Osteoblast (primary cell): ENCODE measurements around the gene TTLL13. TPM values are rescaled to one million over a fixed set of nuclear protein-coding genes. Genes with fewer than 3 reads are reported as not detected.

Experiments
- DNase-seq: peaks from one replicate; pipeline ENCODE4 v3.0.0; 2011; ENCODE audit warnings: low spot score, mixed read lengths; ENCODE audit not compliant: insufficient read length; ENCODE audit errors: missing footprints
- H2AFZ ChIP-seq: 2 replicates; pipeline ENCODE4 v1.6.0; 2011; ENCODE audit warnings: mild to moderate bottlenecking, low read length
- H3K27ac ChIP-seq: 2 replicates; pipeline ENCODE4 v1.5.1; 2011; ENCODE audit warnings: mild to moderate bottlenecking, low read depth, low read length, moderate library complexity
- H3K27me3 ChIP-seq: 2 replicates; pipeline ENCODE4 v1.6.0; 2012; ENCODE audit warnings: mild to moderate bottlenecking, control low read depth, inconsistent platforms, low read length, moderate library complexity; ENCODE audit not compliant: insufficient read depth
- H3K36me3 ChIP-seq: 2 replicates; pipeline ENCODE4 v1.5.1; 2011; ENCODE audit warnings: mild to moderate bottlenecking, low read length, control low read depth, moderate library complexity; ENCODE audit not compliant: insufficient read depth
- H3K4me1 ChIP-seq: 2 replicates; pipeline ENCODE4 v1.5.1; 2011; ENCODE audit warnings: mild to moderate bottlenecking, low read length, control low read depth, moderate library complexity; ENCODE audit not compliant: insufficient read depth
- H3K4me2 ChIP-seq: 2 replicates; pipeline ENCODE4 v1.6.0; 2011; ENCODE audit warnings: mild to moderate bottlenecking, low read length; ENCODE audit not compliant: insufficient read depth
- H3K4me3 ChIP-seq: fragments of 200-600 bp; sonication (generic); 3 replicates; pipeline ENCODE4 v1.5.1; 2012; ENCODE audit warnings: mild to moderate bottlenecking, low read length, inconsistent platforms; ENCODE audit not compliant: insufficient read depth
- H3K79me2 ChIP-seq: 2 replicates; pipeline ENCODE4 v1.6.0; 2012; ENCODE audit warnings: mild to moderate bottlenecking, low read length, control low read depth, inconsistent platforms; ENCODE audit not compliant: insufficient read depth
- H3K9me3 ChIP-seq: 2 replicates; pipeline ENCODE4 v1.5.1; 2011; ENCODE audit warnings: low read depth, low read length, control low read depth
- H4K20me1 ChIP-seq: 2 replicates; pipeline ENCODE4 v1.6.0; 2012; ENCODE audit warnings: mild to moderate bottlenecking, low read length, control low read depth; ENCODE audit not compliant: insufficient read depth
- total RNA-seq: library from RNA; depleted of rRNA; stranded (reverse); fragments of >200 nt; gene quantifications from 2 replicates; pipeline ENCODE4 v1.2.3, GENCODE V29; 2012
- TF ChIP-seq, protein P1 (sequence below): IDR thresholded peaks from 2 replicates; pipeline ENCODE4 v1.5.1; 2011; ENCODE audit warnings: mild to moderate bottlenecking, low read depth, low read length, moderate library complexity; ENCODE audit errors: extremely low read depth

Gene TTLL13
- total RNA-seq, 1 donor, result under 0.01 TPM

DNA sequence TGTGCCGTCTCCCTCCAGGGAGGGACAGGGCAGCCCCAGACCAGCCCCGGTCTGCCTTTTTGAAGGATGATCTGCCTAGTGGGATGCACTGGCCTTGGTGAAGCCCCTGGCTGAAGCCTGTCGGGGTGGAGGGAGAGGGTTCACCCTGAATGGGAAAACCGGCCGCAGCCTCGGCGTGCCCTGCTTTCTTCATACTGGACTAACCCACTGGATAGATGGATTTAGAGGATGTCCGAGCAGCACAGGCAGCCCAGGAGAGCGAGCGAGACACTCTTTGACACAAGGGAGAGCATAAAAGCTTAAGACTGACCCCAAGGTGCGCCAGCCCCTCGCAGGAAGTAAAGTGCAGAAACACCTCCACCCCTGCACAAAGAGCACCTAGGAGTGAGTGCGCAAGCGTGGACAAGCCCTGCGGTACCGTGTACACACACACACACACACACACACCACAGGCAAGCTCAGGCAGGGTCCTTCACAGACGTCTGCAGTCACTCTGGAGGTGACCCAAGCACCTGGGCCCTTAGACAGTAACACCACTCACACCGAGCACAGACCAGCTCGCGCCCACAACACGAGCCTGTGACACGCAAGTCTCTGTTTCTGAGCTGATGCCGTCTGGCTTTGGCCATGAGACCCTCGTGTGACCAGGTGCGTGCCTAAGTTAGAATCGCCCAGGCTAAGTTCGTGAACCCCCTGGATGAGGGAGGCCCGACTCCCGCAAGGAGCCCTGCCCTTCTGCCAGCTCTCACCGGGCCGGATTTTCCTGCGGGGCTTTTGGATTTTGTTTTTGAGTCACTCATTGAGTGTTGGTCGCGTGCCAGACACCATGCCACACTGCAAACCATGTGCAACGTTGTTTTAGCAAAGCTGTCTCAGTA lies 36.9 kb upstream of the TTLL13 start:
- peak; percentile 46 for DNase-seq
- TF ChIP-seq, protein P1, sequence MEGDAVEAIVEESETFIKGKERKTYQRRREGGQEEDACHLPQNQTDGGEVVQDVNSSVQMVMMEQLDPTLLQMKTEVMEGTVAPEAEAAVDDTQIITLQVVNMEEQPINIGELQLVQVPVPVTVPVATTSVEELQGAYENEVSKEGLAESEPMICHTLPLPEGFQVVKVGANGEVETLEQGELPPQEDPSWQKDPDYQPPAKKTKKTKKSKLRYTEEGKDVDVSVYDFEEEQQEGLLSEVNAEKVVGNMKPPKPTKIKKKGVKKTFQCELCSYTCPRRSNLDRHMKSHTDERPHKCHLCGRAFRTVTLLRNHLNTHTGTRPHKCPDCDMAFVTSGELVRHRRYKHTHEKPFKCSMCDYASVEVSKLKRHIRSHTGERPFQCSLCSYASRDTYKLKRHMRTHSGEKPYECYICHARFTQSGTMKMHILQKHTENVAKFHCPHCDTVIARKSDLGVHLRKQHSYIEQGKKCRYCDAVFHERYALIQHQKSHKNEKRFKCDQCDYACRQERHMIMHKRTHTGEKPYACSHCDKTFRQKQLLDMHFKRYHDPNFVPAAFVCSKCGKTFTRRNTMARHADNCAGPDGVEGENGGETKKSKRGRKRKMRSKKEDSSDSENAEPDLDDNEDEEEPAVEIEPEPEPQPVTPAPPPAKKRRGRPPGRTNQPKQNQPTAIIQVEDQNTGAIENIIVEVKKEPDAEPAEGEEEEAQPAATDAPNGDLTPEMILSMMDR, result no peak
- Histone ChIP-seq H4K20me1 (no peaks in the 10 kb centered on the region), H3K4me3 (no peak overlapping the region), H3K36me3 (no peaks in the 10 kb centered on the region), H3K9me3 (no peaks in the 10 kb centered on the region), H3K27me3 (no peaks in the 10 kb centered on the region), H3K27ac (no peak overlapping the region), H2AFZ (no peak overlapping the region), H3K4me1 (peaks cover 9% of the 10 kb centered on the region), H3K4me2 (no peak overlapping the region), H3K79me2 (no peaks in the 10 kb centered on the region)

DNA sequence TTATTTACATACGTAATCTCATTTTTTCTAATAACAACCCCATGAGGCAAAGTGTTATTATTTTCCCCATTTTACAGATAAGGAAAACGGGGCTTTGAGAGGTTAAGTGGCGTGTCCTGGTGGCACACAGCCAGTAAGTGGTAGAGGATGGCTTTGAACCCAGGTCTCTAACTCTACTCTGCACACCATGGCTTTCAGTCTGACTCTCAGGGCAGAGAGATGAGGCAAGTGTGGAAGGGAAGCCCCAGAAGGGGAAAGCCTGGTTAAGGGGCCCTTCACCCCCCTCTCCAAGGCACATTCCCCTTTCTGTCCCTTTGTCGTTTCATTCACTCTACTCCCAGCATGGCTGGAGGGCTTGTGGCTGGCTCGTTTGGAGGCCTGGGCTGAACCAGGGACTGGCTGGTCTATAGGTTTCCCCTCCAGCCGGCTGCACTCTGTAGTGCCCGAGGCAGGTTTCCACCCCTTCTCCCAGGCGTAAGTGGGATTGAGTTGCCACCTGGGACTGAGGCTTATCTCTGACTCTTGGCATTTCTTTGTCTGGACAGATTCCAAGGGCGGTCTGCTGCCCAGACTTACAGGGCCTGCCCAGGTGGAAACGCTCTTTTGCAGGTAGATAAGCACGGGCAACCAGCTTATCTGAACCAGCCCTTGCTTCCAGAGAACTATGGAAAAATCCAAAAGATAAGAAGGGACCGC lies 36.1 kb upstream of the TTLL13 start:
- DNase-seq, result peak; percentile 26
- H2AFZ ChIP-seq, result no peak overlapping the region
- H3K4me1 ChIP-seq, result peaks cover 9% of the 10 kb centered on the region

DNA sequence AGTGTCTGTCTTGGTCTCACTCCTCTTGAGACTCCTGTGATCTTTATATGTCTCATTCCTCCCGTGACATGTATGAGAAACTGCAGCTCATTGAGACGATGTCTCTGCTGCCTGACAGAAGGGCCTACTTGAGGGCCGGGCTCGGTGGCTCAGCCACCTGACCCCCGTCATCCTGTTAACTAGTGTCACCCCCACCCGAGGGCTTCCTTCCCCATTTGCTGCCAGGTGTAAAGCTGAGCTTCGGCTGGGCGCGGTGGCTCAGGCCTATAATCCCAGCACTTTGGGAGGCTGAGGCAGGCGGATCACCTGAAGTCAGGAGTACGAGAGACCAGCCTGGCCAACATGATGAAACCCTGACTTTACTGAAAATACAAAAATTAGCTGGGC lies 35.5 kb upstream of the TTLL13 start:
- peaks cover 9% of the 10 kb centered on the region for H3K4me1 ChIP-seq
- H3K4me2 ChIP-seq, result no peak overlapping the region
- no peak overlapping the region for H3K27ac ChIP-seq
- no peaks in the 10 kb centered on the region for H3K27me3 ChIP-seq
- no peaks in the 10 kb centered on the region for H3K79me2 ChIP-seq
- no peak overlapping the region for H2AFZ ChIP-seq
- H3K9me3 ChIP-seq, result no peaks in the 10 kb centered on the region
- no peaks in the 10 kb centered on the region for H3K36me3 ChIP-seq
- no peaks in the 10 kb centered on the region for H4K20me1 ChIP-seq
- DNase-seq, result no peak
- TF ChIP-seq, protein P1, result no peak
- H3K4me3 ChIP-seq, result no peak overlapping the region

More for the DNA sequence above, 36.1 kb upstream of the TTLL13 start:
- Histone ChIP-seq H3K36me3 (no peaks in the 10 kb centered on the region), H3K79me2 (no peaks in the 10 kb centered on the region), H3K27ac (no peak overlapping the region), H3K9me3 (no peaks in the 10 kb centered on the region), H3K4me2 (no peak overlapping the region), H3K4me3 (no peak overlapping the region), H4K20me1 (no peaks in the 10 kb centered on the region), H3K27me3 (no peaks in the 10 kb centered on the region)
- TF ChIP-seq, protein P1, result no peak
